Erythroblast (primary cell): ENCODE results near the gene HEXA.

ENCODE experiments used
- GATA1 ChIP-seq: IDR thresholded peaks from 2 replicates; pipeline ENCODE4 v1.6.1; 2011; ENCODE audit warnings: low read depth, mild to moderate bottlenecking, control low read depth, low read length, moderate library complexity
- POLR2A ChIP-seq: IDR thresholded peaks from 2 replicates; pipeline ENCODE4 v1.6.1; 2011; ENCODE audit warnings: mild to moderate bottlenecking, low read length

DNA sequence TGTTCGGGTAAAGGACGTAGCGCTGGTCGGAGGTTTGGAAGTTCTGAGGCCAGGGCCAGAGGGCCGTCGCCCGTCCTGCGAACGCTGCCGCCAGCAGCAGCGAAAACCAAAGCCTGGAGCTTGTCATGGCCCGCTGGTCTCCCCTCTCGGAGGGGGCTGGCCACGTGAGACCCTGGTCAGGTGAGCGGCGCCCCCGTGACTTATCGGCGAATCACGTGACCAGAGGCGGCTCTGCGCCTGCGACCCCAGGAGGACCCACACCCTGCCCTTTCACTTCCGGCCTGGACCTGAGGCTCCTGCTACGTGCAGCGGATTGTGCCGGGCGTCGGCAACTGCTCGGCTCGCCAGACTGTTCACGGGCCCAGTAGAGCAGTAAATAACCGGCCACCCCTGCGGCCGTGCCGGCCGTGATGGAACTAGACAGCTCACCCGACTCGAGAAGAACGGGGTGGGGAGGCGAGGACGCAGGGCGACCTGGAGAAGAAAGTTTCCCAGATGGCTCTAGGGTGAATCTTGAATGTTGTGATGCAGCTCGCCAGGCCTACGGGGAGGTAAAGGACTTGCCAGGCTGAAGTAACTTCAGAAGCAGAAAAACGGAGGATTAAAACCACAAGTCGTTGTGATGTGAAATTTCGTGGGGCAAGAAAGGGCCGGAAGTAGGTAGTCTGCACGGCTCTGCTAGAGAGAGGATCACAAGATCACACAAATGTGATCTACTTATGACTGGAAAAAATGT lies at the start of gene HEXA:
- TF ChIP-seq POLR2A = peak; percentile 90
- no peak for TF ChIP-seq GATA1
